ENCODE results near the gene CTRL. TPM values are rescaled to one million over a fixed set of nuclear protein-coding genes. Genes with fewer than 3 reads are reported as not detected.

The CTRL gene
- total RNA-seq, 1 donor from 2014 or later: 0.51 TPM

- DNase-seq: no peak
These were observed 31.6 kb upstream of the CTRL start for GRCh38 chr16:67963292-67963661.

- no peak for DNase-seq
These were observed 30.5 kb upstream of the CTRL start for GRCh38 chr16:67962135-67962534.

- peak; percentile 66 for DNase-seq
These were observed 29.9 kb upstream of the CTRL start for GRCh38 chr16:67961551-67961957.

- DNase-seq: no peak
These were observed 28.1 kb upstream of the CTRL start for GRCh38 chr16:67959536-67960329.

GRCh38 chr16:67957622-67958021 is 26.0 kb upstream of the CTRL start:
- DNase-seq: no peak

GRCh38 chr16:67954421-67955196 is 22.9 kb upstream of the CTRL start:
- no peak for DNase-seq

- DNase-seq: no peak
These were observed 22.1 kb upstream of the CTRL start for GRCh38 chr16:67953641-67954375.

GRCh38 chr16:67951485-67951884 is 19.8 kb upstream of the CTRL start:
- DNase-seq: no peak

GRCh38 chr16:67950335-67950843 is 18.7 kb upstream of the CTRL start:
- DNase-seq: no peak

GRCh38 chr16:67949645-67950044 is 18.0 kb upstream of the CTRL start:
- DNase-seq: no peak

- no peak for DNase-seq
These were observed 16.4 kb upstream of the CTRL start for GRCh38 chr16:67948015-67948414.

- no peak for DNase-seq
These were observed 15.4 kb upstream of the CTRL start for GRCh38 chr16:67946966-67947558.

- no peak for DNase-seq
These were observed 14.5 kb upstream of the CTRL start for GRCh38 chr16:67946128-67946569.

- DNase-seq: no peak
These were observed 13.8 kb upstream of the CTRL start for GRCh38 chr16:67945392-67945933.

GRCh38 chr16:67944690-67945391 is 13.2 kb upstream of the CTRL start:
- no peak for DNase-seq

GRCh38 chr16:67943619-67944504 is 12.2 kb upstream of the CTRL start, which contains the start of gene LCAT:
Gene LCAT, minus strand, starts transcription at chr16:67944120. Its CDS starts 19 bp downstream, at chr16:67944101.
- DNase-seq: no peak

- no peak for DNase-seq
These were observed 11.6 kb upstream of the CTRL start for GRCh38 chr16:67943256-67943618.

GRCh38 chr16:67942510-67943255 is 11.0 kb upstream of the CTRL start:
- no peak for DNase-seq

- DNase-seq: no peak
These were observed 10.5 kb upstream of the CTRL start for GRCh38 chr16:67942200-67942509.

Data from tongue (tissue), 2 donors.